HEK293 (cell line): ENCODE results near the gene PLCD1.
"Not testable (repeated sequence)": the region's sequence is repeated elsewhere in the genome, so short reads cannot be mapped to it uniquely, and the experiment has no call there.

Experiments
- YY1 ChIP-seq: fragments of 450-650 bp; formaldehyde crosslinking; IDR thresholded peaks from 2 replicates; pipeline ENCODE4 v1.5.1; 2018; ENCODE audit warnings: missing biosample characterization, missing genetic modification characterization
- ZBTB21 ChIP-seq: fragments of 450-650 bp; formaldehyde crosslinking; IDR thresholded peaks from 2 replicates; pipeline ENCODE4 v1.5.1; 2017; ENCODE audit warnings: missing biosample characterization, missing genetic modification characterization
- ZBTB7A ChIP-seq: fragments of 450-650 bp; formaldehyde crosslinking; IDR thresholded peaks from 2 replicates; pipeline ENCODE4 v1.5.1; 2016; ENCODE audit warnings: low read depth, missing biosample characterization, missing genetic modification characterization
- ZNF112 ChIP-seq: fragments of 450-650 bp; formaldehyde crosslinking; IDR thresholded peaks from 2 replicates; pipeline ENCODE4 v1.5.0; 2017; ENCODE audit warnings: missing biosample characterization, missing genetic modification characterization
- ZNF274 ChIP-seq, 2 experiments: fragments of 200-500 bp in 1 of 2; fragments of 450-650 bp in 1 of 2; sonication (Bioruptor generic) in 1 of 2; formaldehyde crosslinking in 1 of 2; IDR thresholded peaks; 2 replicates each; pipeline versions ENCODE4 v1.5.1 to v1.6.1; 2014 to 2016; ENCODE audit warnings: borderline replicate concordance in 1 of 2, inconsistent platforms in 1 of 2, low read length in 1 of 2, missing biosample characterization in 1 of 2, missing genetic modification characterization in 1 of 2
- ZNF521 ChIP-seq: fragments of 450-650 bp; formaldehyde crosslinking; IDR thresholded peaks from 2 replicates; pipeline ENCODE4 v1.5.1; 2017; ENCODE audit warnings: missing biosample characterization, mild to moderate bottlenecking, missing genetic modification characterization
- TF ChIP-seq, protein P1 (sequence below): fragments of 450-650 bp; formaldehyde crosslinking; IDR thresholded peaks from 2 replicates; pipeline ENCODE4 v1.5.1; 2016; ENCODE audit warnings: missing biosample characterization, missing genetic modification characterization

DNA sequence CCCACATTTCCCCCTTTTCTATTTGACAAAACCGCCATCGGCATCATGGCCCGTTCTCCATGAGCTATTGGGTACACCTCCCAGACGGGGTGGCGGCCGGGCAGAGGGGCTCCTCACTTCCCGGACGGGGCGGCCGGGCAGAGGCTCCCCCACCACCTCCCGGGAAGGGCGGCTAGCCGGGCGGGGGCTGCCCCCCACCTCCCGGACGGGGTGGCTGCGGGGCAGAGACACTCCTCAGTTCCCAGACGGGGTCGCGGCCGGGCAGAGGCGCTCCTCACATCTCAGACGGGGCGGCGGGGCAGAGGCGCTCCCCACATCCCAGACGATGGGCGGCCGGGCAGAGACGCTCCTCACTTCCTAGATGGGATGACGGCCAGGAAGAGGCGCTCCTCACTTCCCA, 35.0 kb upstream of the PLCD1 start:
- TF ChIP-seq ZNF521 (tag by site-specific recombination); ZNF274 (IDR thresholded peaks at IDR 0.05; ENCODE audit: low read length); ZNF274 (tag by site-specific recombination; IDR thresholded peaks at IDR 0.05; ENCODE audit: borderline replicate concordance); ZBTB7A (tag by site-specific recombination); YY1; ZNF112; ZBTB21 (tag by site-specific recombination): not testable (repeated sequence)
- TF ChIP-seq, protein P1, sequence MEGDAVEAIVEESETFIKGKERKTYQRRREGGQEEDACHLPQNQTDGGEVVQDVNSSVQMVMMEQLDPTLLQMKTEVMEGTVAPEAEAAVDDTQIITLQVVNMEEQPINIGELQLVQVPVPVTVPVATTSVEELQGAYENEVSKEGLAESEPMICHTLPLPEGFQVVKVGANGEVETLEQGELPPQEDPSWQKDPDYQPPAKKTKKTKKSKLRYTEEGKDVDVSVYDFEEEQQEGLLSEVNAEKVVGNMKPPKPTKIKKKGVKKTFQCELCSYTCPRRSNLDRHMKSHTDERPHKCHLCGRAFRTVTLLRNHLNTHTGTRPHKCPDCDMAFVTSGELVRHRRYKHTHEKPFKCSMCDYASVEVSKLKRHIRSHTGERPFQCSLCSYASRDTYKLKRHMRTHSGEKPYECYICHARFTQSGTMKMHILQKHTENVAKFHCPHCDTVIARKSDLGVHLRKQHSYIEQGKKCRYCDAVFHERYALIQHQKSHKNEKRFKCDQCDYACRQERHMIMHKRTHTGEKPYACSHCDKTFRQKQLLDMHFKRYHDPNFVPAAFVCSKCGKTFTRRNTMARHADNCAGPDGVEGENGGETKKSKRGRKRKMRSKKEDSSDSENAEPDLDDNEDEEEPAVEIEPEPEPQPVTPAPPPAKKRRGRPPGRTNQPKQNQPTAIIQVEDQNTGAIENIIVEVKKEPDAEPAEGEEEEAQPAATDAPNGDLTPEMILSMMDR (tag by site-specific recombination), result not testable (repeated sequence)
